H1 (cell line): Measurements from ENCODE around the gene SLC35F3. TPM values are rescaled to one million over a fixed set of nuclear protein-coding genes. Genes with fewer than 3 reads are reported as not detected.

Source experiments
- CTCF ChIA-PET: fragments of 300-600 bp; sonication (Branson Sonifier 250); formaldehyde crosslinking; loops from one replicate; lab custom pipeline; 2021; ENCODE audit not compliant: partially characterized antibody; lab: Charles Lee
- POLR2A ChIA-PET: fragments of 300-600 bp; sonication (Branson Sonifier 250); formaldehyde crosslinking; loops from one replicate; lab custom pipeline; 2021; ENCODE audit warnings: inconsistent platforms; ENCODE audit not compliant: partially characterized antibody; lab: Charles Lee
- DNase-seq, 2 experiments: peaks; one replicate each; pipeline versions ENCODE4 v3.0.0 to v3.0.0-alpha.2; 2010 to 2022; ENCODE audit warnings: low spot score in 2 of 2, low read depth in 1 of 2, mixed read lengths in 1 of 2
- FAIRE-seq: peaks from 2 replicates; lab custom pipeline; 2011; peaks lifted over from hg19 to GRCh38; lab: Jason Lieb, UNC
- H2AFZ ChIP-seq: 2 replicates; pipeline ENCODE4 v1.8.1; 2012; ENCODE audit warnings: low read length, inconsistent platforms
- H2AK5ac ChIP-seq: 2 replicates; pipeline ENCODE4 v1.6.1; 2013; ENCODE audit warnings: low read depth, low read length
- H2BK120ac ChIP-seq: replicated peaks from 2 replicates; pipeline ENCODE3; 2013; ENCODE audit warnings: low read depth, low read length, inconsistent platforms
- H2BK12ac ChIP-seq: 2 replicates; pipeline ENCODE4 v1.6.1; 2013; ENCODE audit warnings: low read depth, low read length
- H2BK15ac ChIP-seq: 2 replicates; pipeline ENCODE4 v1.6.1; 2013; ENCODE audit warnings: low read length
- H2BK20ac ChIP-seq: 2 replicates; pipeline ENCODE4 v1.6.1; 2013; ENCODE audit warnings: low read length
- H2BK5ac ChIP-seq: 2 replicates; pipeline ENCODE4 v1.6.1; 2013; ENCODE audit warnings: low read depth, low read length
- H3K14ac ChIP-seq: 2 replicates; pipeline ENCODE4 v1.6.1; 2013; ENCODE audit warnings: inconsistent platforms; ENCODE audit not compliant: insufficient read length
- H3K18ac ChIP-seq: 2 replicates; pipeline ENCODE4 v1.6.1; 2013; ENCODE audit warnings: low read length; ENCODE audit errors: extremely low read depth
- H3K23ac ChIP-seq: 2 replicates; pipeline ENCODE4 v1.6.1; 2013; ENCODE audit warnings: inconsistent platforms; ENCODE audit not compliant: insufficient read length
- H3K23me2 ChIP-seq: 2 replicates; pipeline ENCODE4 v1.6.1; 2013; ENCODE audit warnings: low read depth, low read length
- H3K27ac ChIP-seq: 2 replicates; pipeline ENCODE4 v1.6.1; 2011; ENCODE audit warnings: low read depth, low read length, inconsistent platforms
- H3K27me3 ChIP-seq, 4 experiments: replicated peaks in 1 of 4; 1 replicate in 1 of 4; 2 replicates in 3 of 4; pipeline versions ENCODE4 v1.6.1 to v1.8.1; 2011 to 2013; ENCODE audit warnings: low read length in 3 of 4, mild to moderate bottlenecking in 3 of 4, inconsistent platforms in 2 of 4, mixed read lengths in 2 of 4, moderate library complexity in 1 of 4; ENCODE audit not compliant: control insufficient read depth in 3 of 4, insufficient read depth in 3 of 4; ENCODE audit errors: extremely low read depth in 1 of 4
- H3K36me3 ChIP-seq, 4 experiments: 2 replicates each; pipeline versions ENCODE4 v1.6.1 to v1.8.1; 2011 to 2013; ENCODE audit warnings: mild to moderate bottlenecking in 4 of 4, low read length in 3 of 4, moderate library complexity in 2 of 4, control low read depth in 1 of 4, inconsistent platforms in 1 of 4; ENCODE audit not compliant: insufficient read depth in 4 of 4, control insufficient read depth in 2 of 4
- H3K4ac ChIP-seq: replicated peaks from 2 replicates; pipeline ENCODE3; 2013; ENCODE audit warnings: low read length, low read depth, mixed read lengths, inconsistent platforms; ENCODE audit not compliant: insufficient read length
- H3K4me1 ChIP-seq, 4 experiments: replicated peaks in 1 of 4; 1 replicate in 1 of 4; 2 replicates in 3 of 4; pipeline versions ENCODE4 v1.6.1 to v1.8.1; 2011 to 2013; ENCODE audit warnings: low read length in 3 of 4, inconsistent platforms in 2 of 4, mixed read lengths in 1 of 4; ENCODE audit not compliant: insufficient read depth in 4 of 4, control insufficient read depth in 3 of 4
- H3K4me2 ChIP-seq, 2 experiments: 2 replicates each; pipeline versions ENCODE4 v1.6.1 to v1.8.1; 2011 to 2013; ENCODE audit warnings: low read depth in 2 of 2, low read length in 2 of 2, control low read depth in 1 of 2, inconsistent platforms in 1 of 2, mild to moderate bottlenecking in 1 of 2; ENCODE audit not compliant: insufficient read depth in 1 of 2
- H3K4me3 ChIP-seq, 4 experiments: fragments of 200-600, 300-600 bp in 1 of 4; sonication (generic), shearing (Covaris generic), sonication (Bioruptor Twin) in 1 of 4; 2 replicates each; pipeline versions ENCODE4 v1.5.1 to v1.8.1; 2011 to 2016; ENCODE audit warnings: low read length in 4 of 4, low read depth in 3 of 4, control low read depth in 2 of 4, inconsistent platforms in 2 of 4, mild to moderate bottlenecking in 2 of 4, mixed read lengths in 1 of 4, moderate library complexity in 1 of 4; ENCODE audit not compliant: insufficient read depth in 2 of 4; ENCODE audit errors: extremely low read depth in 1 of 4
- H3K56ac ChIP-seq: replicated peaks from 2 replicates; pipeline ENCODE3; 2013; ENCODE audit warnings: low read depth, mild to moderate bottlenecking, mixed read lengths, low read length, inconsistent platforms; ENCODE audit not compliant: insufficient read length
- H3K79me1 ChIP-seq: 2 replicates; pipeline ENCODE4 v1.6.1; 2013; ENCODE audit warnings: low read depth, low read length, control low read depth
- H3K79me2 ChIP-seq, 2 experiments: 2 replicates each; pipeline versions ENCODE4 v1.6.1 to v1.8.1; 2012 to 2013; ENCODE audit warnings: low read length in 2 of 2, mild to moderate bottlenecking in 2 of 2, inconsistent platforms in 1 of 2; ENCODE audit not compliant: insufficient read depth in 2 of 2, control insufficient read depth in 1 of 2
- H3K9ac ChIP-seq, 4 experiments: replicated peaks in 1 of 4; 1 replicate in 1 of 4; 2 replicates in 3 of 4; pipeline versions ENCODE4 v1.6.1 to v1.8.1; 2011 to 2013; ENCODE audit warnings: low read depth in 3 of 4, low read length in 3 of 4, control low read depth in 2 of 4, mild to moderate bottlenecking in 2 of 4, moderate library complexity in 2 of 4, inconsistent platforms in 1 of 4; ENCODE audit errors: extremely low read depth in 1 of 4
- H3K9me3 ChIP-seq, 2 experiments: 2 replicates each; pipeline versions ENCODE4 v1.6.1 to v1.8.1; 2012 to 2013; ENCODE audit warnings: mild to moderate bottlenecking in 2 of 2, moderate library complexity in 2 of 2, control low read depth in 1 of 2, inconsistent platforms in 1 of 2, low read depth in 1 of 2, low read length in 1 of 2, mixed read lengths in 1 of 2; ENCODE audit not compliant: insufficient read depth in 2 of 2
- H4K20me1 ChIP-seq, 2 experiments: replicated peaks in 1 of 2; 2 replicates each; pipeline versions ENCODE3 to v1.8.1; 2011 to 2013; ENCODE audit warnings: inconsistent platforms in 2 of 2, low read length in 2 of 2, mild to moderate bottlenecking in 1 of 2; ENCODE audit not compliant: insufficient read depth in 2 of 2, control insufficient read depth in 1 of 2
- H4K5ac ChIP-seq: 2 replicates; pipeline ENCODE4 v1.6.1; 2013; ENCODE audit warnings: low read length, low read depth, mixed read lengths, inconsistent platforms; ENCODE audit not compliant: insufficient read length
- H4K8ac ChIP-seq: 2 replicates; pipeline ENCODE4 v1.8.0; 2013; ENCODE audit warnings: mild to moderate bottlenecking, moderate library complexity, low read length, inconsistent platforms; ENCODE audit not compliant: insufficient read depth; ENCODE audit errors: extremely low read depth
- H4K91ac ChIP-seq: replicated peaks from 2 replicates; pipeline ENCODE3; 2013; ENCODE audit warnings: low read length, mixed read lengths, inconsistent platforms; ENCODE audit not compliant: insufficient read length
- EGR1 ChIP-seq: IDR thresholded peaks from 2 replicates; pipeline ENCODE4 v1.6.1; 2011; ENCODE audit warnings: low read depth, low read length, borderline replicate concordance
- MAFK ChIP-seq: IDR thresholded peaks from 2 replicates; pipeline ENCODE4 v1.6.1; 2012; ENCODE audit warnings: low read depth, mild to moderate bottlenecking, improper control_type of control experiment, low read length
- SIX5 ChIP-seq: IDR thresholded peaks from 2 replicates; pipeline ENCODE4 v1.6.1; 2011; ENCODE audit warnings: mild to moderate bottlenecking, low read depth, low read length
- SRF ChIP-seq: IDR thresholded peaks from 2 replicates; pipeline ENCODE4 v1.6.1; 2011; ENCODE audit warnings: mild to moderate bottlenecking, low read depth, low read length, moderate library complexity
- WGBS, 2 experiments: shearing (Covaris generic) in 1 of 2; methylation state at CpG; one replicate each; pipeline versions ENCODE4 v1.1.6 to v1.1.7; 2013 to 2015; ENCODE audit warnings: low lambda C conversion rate in 2 of 2, mixed read lengths in 2 of 2, inconsistent platforms in 1 of 2, low coverage in 1 of 2, missing lambda C conversion rate in 1 of 2; ENCODE audit not compliant: insufficient replicate concordance in 2 of 2, insufficient coverage in 1 of 2, insufficient read length in 1 of 2; ENCODE audit errors: extremely low coverage in 1 of 2, missing lambda C conversion rate in 1 of 2; 5-methylcytosine and 5-hydroxymethylcytosine counted together
- polyA plus RNA-seq, 7 experiments: library from polyadenylated mRNA; depleted of rRNA in 3 of 7; stranded (reverse) in 5 of 7; unstranded in 2 of 7; fragments of >200 nt in 5 of 7; fragments of 200-250 nt in 2 of 7; gene quantifications; 1 replicate in 5 of 7; 2 replicates in 1 of 7; 4 replicates in 1 of 7; pipeline versions ENCODE4 v1.2.1 to v1.2.3, GENCODE V29; 2011 to 2013; ENCODE audit warnings: missing spikeins in 2 of 7, mixed read lengths in 2 of 7
- total RNA-seq: library from RNA; stranded (reverse); fragmentation: NEBNext Ultra II Directional; extraction: Animal tissue kit (Norgen Biotek cat#: 25700); gene quantifications from 2 replicates; pipeline ENCODE4 v1.2.1, GENCODE V29; 2021

The SLC35F3 gene
- total and polyA plus RNA-seq, 2 of the 8 experiments (the other 6 are each of a cell fraction or from before 2014, with no cell fraction given): 0.78 to 1.2 TPM

GRCh38 chr1:234303231-234303630, 398.8 kb downstream of the SLC35F3 start:
- Histone ChIP-seq H3K79me1 (no peaks in the 10 kb centered on the region), H3K23me2 (no peaks in the 10 kb centered on the region), H3K4ac (no peak overlapping the region), H3K56ac (no peak overlapping the region), H4K91ac (no peak overlapping the region), H3K23ac (no peak overlapping the region), H3K4me2 (no peak overlapping the region), H3K4me3 (no peak overlapping the region), H2BK15ac (no peak overlapping the region), H3K79me2 (no peaks in the 10 kb centered on the region), H2AK5ac (no peak overlapping the region), H2BK20ac (no peak overlapping the region), H3K4me1 (no peaks in the 10 kb centered on the region), H3K27me3 (no peaks in the 10 kb centered on the region), H3K27ac (no peak overlapping the region), H4K5ac (no peak overlapping the region), H3K9me3 (no peaks in the 10 kb centered on the region), H3K36me3 (no peaks in the 10 kb centered on the region), H3K14ac (no peak overlapping the region), H2AFZ (no peak overlapping the region), H3K9ac (no peak overlapping the region), H3K18ac (no peak overlapping the region), H2BK120ac (no peak overlapping the region)
- ChIA-PET POLR2A (interaction anchor here (0.9 kb wide), 1 partner anchor 178 kb away, joined by 3 read pairs; no protein-coding TSS in a partner anchor), CTCF (interaction anchor here (0.9 to 11.3 kb wide), 4 partner anchors 10 to 178 kb away, joined by 3 to 170 read pairs (median 5); no protein-coding TSS in a partner anchor)
- FAIRE-seq: no peak
- WGBS, 2 experiments: 78% methylated on average over 6 of the region's 6 CpGs; no CpG with 5 or more reads in 1 of the 2 experiments
- no peak for TF ChIP-seq SRF
- no peak for TF ChIP-seq EGR1
- TF ChIP-seq MAFK: no peak
- TF ChIP-seq SIX5: no peak
- TF ChIP-seq, all 59 proteins: peak for 0
- no peak for DNase-seq
- H4K8ac ChIP-seq: no peak overlapping the region
- H4K20me1 ChIP-seq: no peaks in the 10 kb centered on the region
- H2BK5ac ChIP-seq: no peak overlapping the region
- H2BK12ac ChIP-seq: no peak overlapping the region
